HepG2 (cell line): ENCODE data around the gene KCTD5. TPM values are rescaled to one million over a fixed set of nuclear protein-coding genes. Genes with fewer than 3 reads are reported as not detected.

Experiments used
- GABPB1 ChIP-seq: IDR thresholded peaks from 2 replicates; pipeline ENCODE4 v1.6.1; 2016; ENCODE audit warnings: mild to moderate bottlenecking, missing genetic modification reagents, moderate library complexity, missing compliant biosample characterization
- GATAD1 ChIP-seq: IDR thresholded peaks from 2 replicates; pipeline ENCODE4 v1.6.1; 2016; ENCODE audit warnings: missing genetic modification reagents, missing compliant biosample characterization
- HMG20A ChIP-seq: IDR thresholded peaks from 2 replicates; pipeline ENCODE4 v1.6.1; 2016; ENCODE audit warnings: borderline replicate concordance
- HNRNPLL ChIP-seq: fragments of 200-400 bp; formaldehyde crosslinking; IDR thresholded peaks from 2 replicates; pipeline ENCODE4 v1.6.1; 2017; ENCODE audit warnings: mild to moderate bottlenecking, low read depth, low read length; ENCODE audit not compliant: poor library complexity, severe bottlenecking
- HOXA5 ChIP-seq: sonication (generic); formaldehyde crosslinking; IDR thresholded peaks from 2 replicates; pipeline ENCODE4 v1.4.0; 2020; ENCODE audit warnings: missing genetic modification reagents
- KDM2A ChIP-seq: sonication (generic); formaldehyde crosslinking; IDR thresholded peaks from 2 replicates; pipeline ENCODE4 v1.4.0; 2020; ENCODE audit warnings: low read depth, missing genetic modification reagents, borderline replicate concordance
- MIER2 ChIP-seq: IDR thresholded peaks from 2 replicates; pipeline ENCODE4 v1.6.1; 2016; ENCODE audit warnings: missing biosample characterization, missing genetic modification reagents
- PLRG1 ChIP-seq: fragments of 450-650 bp; conservative IDR thresholded peaks from 2 replicates; pipeline ENCODE4 v1.6.1; 2016
- SALL1 ChIP-seq: sonication (generic); formaldehyde crosslinking; IDR thresholded peaks from 2 replicates; pipeline ENCODE4 v1.8.0; 2022; ENCODE audit warnings: mild to moderate bottlenecking, missing genetic modification reagents
- SP2 ChIP-seq: sonication (generic); formaldehyde crosslinking; IDR thresholded peaks from 2 replicates; pipeline ENCODE4 v1.5.1; 2020; ENCODE audit warnings: mild to moderate bottlenecking, missing genetic modification reagents
- ZNF205 ChIP-seq: IDR thresholded peaks from 2 replicates; pipeline ENCODE4 v1.6.1; 2018; ENCODE audit warnings: missing biosample characterization, missing genetic modification reagents
- ZNF230 ChIP-seq: sonication (generic); formaldehyde crosslinking; IDR thresholded peaks from 2 replicates; pipeline ENCODE4 v1.4.0; 2020; ENCODE audit warnings: mild to moderate bottlenecking, missing genetic modification reagents
- ZNF24 ChIP-seq: fragments of 450-650 bp; IDR thresholded peaks from 2 replicates; pipeline ENCODE4 v1.6.1; 2017; ENCODE audit warnings: antibody characterized with exemption, mild to moderate bottlenecking
- ZNF251 ChIP-seq: sonication (generic); formaldehyde crosslinking; IDR thresholded peaks from 2 replicates; pipeline ENCODE4 v1.9.0; 2021; ENCODE audit warnings: mild to moderate bottlenecking, missing genetic modification reagents
- ZNF569 ChIP-seq: sonication (generic); formaldehyde crosslinking; IDR thresholded peaks from 2 replicates; pipeline ENCODE4 v1.5.0; 2020; ENCODE audit warnings: mild to moderate bottlenecking, missing genetic modification reagents, moderate library complexity, borderline replicate concordance
- ZNF746 ChIP-seq: sonication (generic); formaldehyde crosslinking; IDR thresholded peaks from 2 replicates; pipeline ENCODE4 v1.8.0; 2022; ENCODE audit warnings: mild to moderate bottlenecking, missing genetic modification reagents
- ZSCAN12 ChIP-seq: sonication (generic); formaldehyde crosslinking; IDR thresholded peaks from 2 replicates; pipeline ENCODE4 v1.9.0; 2021; ENCODE audit warnings: mild to moderate bottlenecking, missing genetic modification reagents
- polyA plus RNA-seq, 8 experiments: library from polyadenylated mRNA; depleted of rRNA in 3 of 8; stranded (reverse) in 7 of 8; unstranded in 1 of 8; fragments of >200 nt; fragmentation: Illumina TruSeq in 4 of 8; extraction: Trizol in 4 of 8; gene quantifications; 2 replicates each; pipeline versions ENCODE4 v1.2.1 to v1.2.3, GENCODE V29; 2011 to 2016; ENCODE audit warnings: low read depth in 4 of 8, missing spikeins in 1 of 8, mixed read lengths in 1 of 8; ENCODE audit not compliant: insufficient read depth in 1 of 8
- total RNA-seq, 5 experiments: library from RNA; depleted of rRNA; stranded (reverse); fragments of >200 nt; fragmentation: Illumina TruSeq; extraction: Trizol; gene quantifications; 2 replicates each; pipeline ENCODE4 v1.2.3, GENCODE V29; 2016; ENCODE audit warnings: low read depth in 1 of 5
- TF ChIP-seq, protein P1 (sequence below): sonication (generic); formaldehyde crosslinking; IDR thresholded peaks from 2 replicates; pipeline ENCODE4 v1.8.0; 2022; ENCODE audit warnings: missing genetic modification reagents, mild to moderate bottlenecking, borderline replicate concordance
- TF ChIP-seq, protein P2 (sequence below), 2 experiments: IDR thresholded peaks; 2 replicates each; pipeline ENCODE4 v1.6.1; 2011 to 2012; ENCODE audit warnings: low read length in 2 of 2, borderline replicate concordance in 1 of 2, low read depth in 1 of 2, mild to moderate bottlenecking in 1 of 2, moderate library complexity in 1 of 2
- TF ChIP-seq, protein P3 (sequence below), 2 experiments: sonication (generic) in 1 of 2; formaldehyde crosslinking in 1 of 2; IDR thresholded peaks; 2 replicates each; pipeline versions ENCODE4 v1.6.1 to v1.9.0; 2014 to 2022; ENCODE audit warnings: antibody characterized with exemption in 1 of 2, borderline replicate concordance in 1 of 2, inconsistent platforms in 1 of 2, low read depth in 1 of 2, missing genetic modification reagents in 1 of 2

Gene KCTD5
- total and polyA plus RNA-seq, 2 of the 13 experiments (the other 11 are each of a cell fraction or from before 2014, with no cell fraction given): 25.4 to 29.8 TPM

DNA sequence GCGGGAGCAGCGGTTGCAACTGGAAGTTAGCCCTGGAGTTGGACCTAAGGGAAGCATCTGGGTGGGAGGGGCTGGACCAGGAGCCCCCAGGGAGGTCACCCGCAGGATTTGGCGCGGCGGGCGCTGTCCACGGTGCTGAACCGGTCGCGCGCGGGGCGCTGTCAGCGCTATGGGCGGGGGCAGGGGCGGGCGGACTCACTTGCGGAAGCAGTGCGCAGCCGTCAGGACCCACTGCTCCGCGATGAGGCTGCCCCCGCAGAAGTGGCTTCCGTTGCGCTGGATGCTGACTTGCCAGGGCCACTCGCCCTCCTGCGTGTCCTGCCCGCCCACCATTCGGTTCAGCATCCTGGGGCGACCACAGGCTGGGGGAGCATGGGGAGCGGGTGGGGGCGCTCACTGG is 33.2 kb downstream of the KCTD5 start (continued):
- no peak for TF ChIP-seq ZNF569 (CRISPR knock-in tag)
- no peak for TF ChIP-seq ZNF251 (CRISPR knock-in tag)
- TF ChIP-seq ZNF746 (CRISPR knock-in tag): no peak
- peak; percentile 54; the same call in 1 of the 2 replicates for TF ChIP-seq KDM2A
- no peak for TF ChIP-seq SP2 (CRISPR knock-in tag)
- peak; percentile 45; the same call in 1 of the 2 replicates for TF ChIP-seq GABPB1 (CRISPR knock-in tag)
- no peak for TF ChIP-seq PLRG1
- no peak for TF ChIP-seq HMG20A (CRISPR knock-in tag)
- peak; percentile 45 for TF ChIP-seq SALL1 (CRISPR knock-in tag)
- no peak for TF ChIP-seq ZNF230 (CRISPR knock-in tag)
- peak; percentile 18 for TF ChIP-seq HNRNPLL
- TF ChIP-seq, protein P1, sequence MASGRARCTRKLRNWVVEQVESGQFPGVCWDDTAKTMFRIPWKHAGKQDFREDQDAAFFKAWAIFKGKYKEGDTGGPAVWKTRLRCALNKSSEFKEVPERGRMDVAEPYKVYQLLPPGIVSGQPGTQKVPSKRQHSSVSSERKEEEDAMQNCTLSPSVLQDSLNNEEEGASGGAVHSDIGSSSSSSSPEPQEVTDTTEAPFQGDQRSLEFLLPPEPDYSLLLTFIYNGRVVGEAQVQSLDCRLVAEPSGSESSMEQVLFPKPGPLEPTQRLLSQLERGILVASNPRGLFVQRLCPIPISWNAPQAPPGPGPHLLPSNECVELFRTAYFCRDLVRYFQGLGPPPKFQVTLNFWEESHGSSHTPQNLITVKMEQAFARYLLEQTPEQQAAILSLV: no peak
- peak; percentile 91 for TF ChIP-seq MIER2 (CRISPR knock-in tag)
- TF ChIP-seq, protein P2, sequence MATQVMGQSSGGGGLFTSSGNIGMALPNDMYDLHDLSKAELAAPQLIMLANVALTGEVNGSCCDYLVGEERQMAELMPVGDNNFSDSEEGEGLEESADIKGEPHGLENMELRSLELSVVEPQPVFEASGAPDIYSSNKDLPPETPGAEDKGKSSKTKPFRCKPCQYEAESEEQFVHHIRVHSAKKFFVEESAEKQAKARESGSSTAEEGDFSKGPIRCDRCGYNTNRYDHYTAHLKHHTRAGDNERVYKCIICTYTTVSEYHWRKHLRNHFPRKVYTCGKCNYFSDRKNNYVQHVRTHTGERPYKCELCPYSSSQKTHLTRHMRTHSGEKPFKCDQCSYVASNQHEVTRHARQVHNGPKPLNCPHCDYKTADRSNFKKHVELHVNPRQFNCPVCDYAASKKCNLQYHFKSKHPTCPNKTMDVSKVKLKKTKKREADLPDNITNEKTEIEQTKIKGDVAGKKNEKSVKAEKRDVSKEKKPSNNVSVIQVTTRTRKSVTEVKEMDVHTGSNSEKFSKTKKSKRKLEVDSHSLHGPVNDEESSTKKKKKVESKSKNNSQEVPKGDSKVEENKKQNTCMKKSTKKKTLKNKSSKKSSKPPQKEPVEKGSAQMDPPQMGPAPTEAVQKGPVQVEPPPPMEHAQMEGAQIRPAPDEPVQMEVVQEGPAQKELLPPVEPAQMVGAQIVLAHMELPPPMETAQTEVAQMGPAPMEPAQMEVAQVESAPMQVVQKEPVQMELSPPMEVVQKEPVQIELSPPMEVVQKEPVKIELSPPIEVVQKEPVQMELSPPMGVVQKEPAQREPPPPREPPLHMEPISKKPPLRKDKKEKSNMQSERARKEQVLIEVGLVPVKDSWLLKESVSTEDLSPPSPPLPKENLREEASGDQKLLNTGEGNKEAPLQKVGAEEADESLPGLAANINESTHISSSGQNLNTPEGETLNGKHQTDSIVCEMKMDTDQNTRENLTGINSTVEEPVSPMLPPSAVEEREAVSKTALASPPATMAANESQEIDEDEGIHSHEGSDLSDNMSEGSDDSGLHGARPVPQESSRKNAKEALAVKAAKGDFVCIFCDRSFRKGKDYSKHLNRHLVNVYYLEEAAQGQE (IDR thresholded peaks at IDR 0.05; ENCODE audit: borderline replicate concordance in 1 of 2, low read depth in 1 of 2, low read length in 2 of 2): peak; percentile 94 to 95
- no peak for TF ChIP-seq HOXA5
- TF ChIP-seq ZNF205 (CRISPR knock-in tag): no peak
- TF ChIP-seq, protein P3, sequence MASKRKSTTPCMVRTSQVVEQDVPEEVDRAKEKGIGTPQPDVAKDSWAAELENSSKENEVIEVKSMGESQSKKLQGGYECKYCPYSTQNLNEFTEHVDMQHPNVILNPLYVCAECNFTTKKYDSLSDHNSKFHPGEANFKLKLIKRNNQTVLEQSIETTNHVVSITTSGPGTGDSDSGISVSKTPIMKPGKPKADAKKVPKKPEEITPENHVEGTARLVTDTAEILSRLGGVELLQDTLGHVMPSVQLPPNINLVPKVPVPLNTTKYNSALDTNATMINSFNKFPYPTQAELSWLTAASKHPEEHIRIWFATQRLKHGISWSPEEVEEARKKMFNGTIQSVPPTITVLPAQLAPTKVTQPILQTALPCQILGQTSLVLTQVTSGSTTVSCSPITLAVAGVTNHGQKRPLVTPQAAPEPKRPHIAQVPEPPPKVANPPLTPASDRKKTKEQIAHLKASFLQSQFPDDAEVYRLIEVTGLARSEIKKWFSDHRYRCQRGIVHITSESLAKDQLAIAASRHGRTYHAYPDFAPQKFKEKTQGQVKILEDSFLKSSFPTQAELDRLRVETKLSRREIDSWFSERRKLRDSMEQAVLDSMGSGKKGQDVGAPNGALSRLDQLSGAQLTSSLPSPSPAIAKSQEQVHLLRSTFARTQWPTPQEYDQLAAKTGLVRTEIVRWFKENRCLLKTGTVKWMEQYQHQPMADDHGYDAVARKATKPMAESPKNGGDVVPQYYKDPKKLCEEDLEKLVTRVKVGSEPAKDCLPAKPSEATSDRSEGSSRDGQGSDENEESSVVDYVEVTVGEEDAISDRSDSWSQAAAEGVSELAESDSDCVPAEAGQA (IDR thresholded peaks at IDR 0.05; ENCODE audit: low read depth): no peak
- TF ChIP-seq, protein P3 (CRISPR knock-in tag; IDR thresholded peaks at IDR 0.05; ENCODE audit: borderline replicate concordance): no peak
- TF ChIP-seq ZSCAN12 (CRISPR knock-in tag): no peak
- TF ChIP-seq GATAD1 (CRISPR knock-in tag): no peak
- no peak for TF ChIP-seq ZNF24
